Measurements from ENCODE around the gene PLCG2. TPM values are rescaled to one million over a fixed set of nuclear protein-coding genes. Genes with fewer than 3 reads are reported as not detected.

PLCG2 gene
- total RNA-seq, 2 donors from 2014 or later, result 11.6 to 30.9 TPM

- no peak for TF ChIP-seq CTCF (IDR thresholded peaks at IDR 0.05)
- DNase-seq (ENCODE audit: low spot score) (no peak), ATAC-seq (ENCODE audit: insufficient number of reproducible peaks, low FRiP score, low read depth) (no peak)
- no peak overlapping the region for H3K27ac ChIP-seq
- H3K4me3 ChIP-seq, result no peak overlapping the region
- H3K36me3 ChIP-seq, result no peaks in the 10 kb centered on the region
- no peaks in the 10 kb centered on the region for H3K27me3 ChIP-seq (replicated peaks; ENCODE audit: insufficient read depth)
- H3K9me3 ChIP-seq, result no peaks in the 10 kb centered on the region
- H3K4me1 ChIP-seq (ENCODE audit: control insufficient read depth in 1 of 2, low read depth in 2 of 2), result no peaks in the 10 kb centered on the region
Observed at GRCh38 chr16:81830845-81831540, 51.9 kb downstream of the PLCG2 start.

GRCh38 chr16:81831722-81832126 lies 52.6 kb downstream of the PLCG2 start:
- DNase-seq (ENCODE audit: low spot score) (no peak), ATAC-seq (ENCODE audit: insufficient number of reproducible peaks, low FRiP score, low read depth) (no peak)
- Histone ChIP-seq H3K36me3 (no peaks in the 10 kb centered on the region), H3K4me1 (ENCODE audit: control insufficient read depth in 1 of 2, low read depth in 2 of 2) (no peaks in the 10 kb centered on the region), H3K27me3 (replicated peaks; ENCODE audit: insufficient read depth) (no peaks in the 10 kb centered on the region), H3K9me3 (no peaks in the 10 kb centered on the region), H3K4me3 (no peak overlapping the region), H3K27ac (no peak overlapping the region)
- no peak for TF ChIP-seq CTCF (IDR thresholded peaks at IDR 0.05)

GRCh38 chr16:81832801-81833547 lies 53.9 kb downstream of the PLCG2 start:
- Histone ChIP-seq H3K9me3 (no peaks in the 10 kb centered on the region), H3K4me3 (no peak overlapping the region), H3K27me3 (replicated peaks; ENCODE audit: insufficient read depth) (no peaks in the 10 kb centered on the region), H3K36me3 (no peaks in the 10 kb centered on the region), H3K27ac (no peak overlapping the region), H3K4me1 (ENCODE audit: control insufficient read depth in 1 of 2, low read depth in 2 of 2) (no peaks in the 10 kb centered on the region)
- ATAC-seq (ENCODE audit: insufficient number of reproducible peaks, low FRiP score, low read depth), result no peak
- no peak for TF ChIP-seq CTCF (IDR thresholded peaks at IDR 0.05)
- DNase-seq (ENCODE audit: low spot score), result no peak

- no peaks in the 10 kb centered on the region for H3K4me1 ChIP-seq (ENCODE audit: control insufficient read depth in 1 of 2, low read depth in 2 of 2)
- no peaks in the 10 kb centered on the region for H3K9me3 ChIP-seq
- H3K36me3 ChIP-seq, result no peaks in the 10 kb centered on the region
- no peak for TF ChIP-seq CTCF (IDR thresholded peaks at IDR 0.05)
- H3K27ac ChIP-seq, result no peak overlapping the region
- no peak overlapping the region for H3K4me3 ChIP-seq
- H3K27me3 ChIP-seq (replicated peaks; ENCODE audit: insufficient read depth), result no peaks in the 10 kb centered on the region
- ATAC-seq (ENCODE audit: insufficient number of reproducible peaks, low FRiP score, low read depth) (no peak), DNase-seq (ENCODE audit: low spot score) (no peak)
Observed at GRCh38 chr16:81833751-81834150, 54.7 kb downstream of the PLCG2 start.

GRCh38 chr16:81834868-81835267 lies 55.8 kb downstream of the PLCG2 start:
- no peaks in the 10 kb centered on the region for H3K36me3 ChIP-seq
- no peak overlapping the region for H3K4me3 ChIP-seq
- ATAC-seq (ENCODE audit: insufficient number of reproducible peaks, low FRiP score, low read depth) (no peak), DNase-seq (ENCODE audit: low spot score) (no peak)
- no peaks in the 10 kb centered on the region for H3K4me1 ChIP-seq (ENCODE audit: control insufficient read depth in 1 of 2, low read depth in 2 of 2)
- no peak for TF ChIP-seq CTCF (IDR thresholded peaks at IDR 0.05)
- no peaks in the 10 kb centered on the region for H3K9me3 ChIP-seq
- H3K27me3 ChIP-seq (replicated peaks; ENCODE audit: insufficient read depth), result no peaks in the 10 kb centered on the region
- H3K27ac ChIP-seq, result no peak overlapping the region
